Measurements from ENCODE around the gene HNRNPA3. TPM values are rescaled to one million over a fixed set of nuclear protein-coding genes. Genes with fewer than 3 reads are reported as not detected.
A peak's percentile ranks its signal among the peaks of the same experiment; 100 is the strongest.

HNRNPA3 gene
- total and polyA plus RNA-seq, 2 of the 13 experiments (the other 11 are each of a cell fraction or from before 2014, with no cell fraction given): 73.3 to 97.7 TPM

- TF ChIP-seq ZNF558 (CRISPR knock-in tag; IDR thresholded peaks at IDR 0.05; ENCODE audit: borderline replicate concordance) (no peak), SAP130 (CRISPR knock-in tag; IDR thresholded peaks at IDR 0.05; ENCODE audit: low read depth) (peak; percentile 7; the same call in 1 of the 2 replicates), CEBPB (IDR thresholded peaks at IDR 0.05; ENCODE audit: borderline replicate concordance, low read depth, low read length) (peak; percentile 78), CEBPG (CRISPR knock-in tag; IDR thresholded peaks at IDR 0.05) (peak; percentile 65), TMF1 (CRISPR knock-in tag; IDR thresholded peaks at IDR 0.05; ENCODE audit: low read depth) (0 out of 2 replicates have a peak, but pooled peaks have one; percentile 26), ARID5B (CRISPR knock-in tag; IDR thresholded peaks at IDR 0.05) (0 out of 2 replicates have a peak, but pooled peaks have one; percentile 12), SP140L (CRISPR knock-in tag; IDR thresholded peaks at IDR 0.05; ENCODE audit: borderline replicate concordance) (no peak)
- TF ChIP-seq, protein P1, sequence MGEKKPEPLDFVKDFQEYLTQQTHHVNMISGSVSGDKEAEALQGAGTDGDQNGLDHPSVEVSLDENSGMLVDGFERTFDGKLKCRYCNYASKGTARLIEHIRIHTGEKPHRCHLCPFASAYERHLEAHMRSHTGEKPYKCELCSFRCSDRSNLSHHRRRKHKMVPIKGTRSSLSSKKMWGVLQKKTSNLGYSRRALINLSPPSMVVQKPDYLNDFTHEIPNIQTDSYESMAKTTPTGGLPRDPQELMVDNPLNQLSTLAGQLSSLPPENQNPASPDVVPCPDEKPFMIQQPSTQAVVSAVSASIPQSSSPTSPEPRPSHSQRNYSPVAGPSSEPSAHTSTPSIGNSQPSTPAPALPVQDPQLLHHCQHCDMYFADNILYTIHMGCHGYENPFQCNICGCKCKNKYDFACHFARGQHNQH (CRISPR knock-in tag; IDR thresholded peaks at IDR 0.05): 0 out of 2 replicates have a peak, but pooled peaks have one; percentile 1
- TF ChIP-seq, protein P2, sequence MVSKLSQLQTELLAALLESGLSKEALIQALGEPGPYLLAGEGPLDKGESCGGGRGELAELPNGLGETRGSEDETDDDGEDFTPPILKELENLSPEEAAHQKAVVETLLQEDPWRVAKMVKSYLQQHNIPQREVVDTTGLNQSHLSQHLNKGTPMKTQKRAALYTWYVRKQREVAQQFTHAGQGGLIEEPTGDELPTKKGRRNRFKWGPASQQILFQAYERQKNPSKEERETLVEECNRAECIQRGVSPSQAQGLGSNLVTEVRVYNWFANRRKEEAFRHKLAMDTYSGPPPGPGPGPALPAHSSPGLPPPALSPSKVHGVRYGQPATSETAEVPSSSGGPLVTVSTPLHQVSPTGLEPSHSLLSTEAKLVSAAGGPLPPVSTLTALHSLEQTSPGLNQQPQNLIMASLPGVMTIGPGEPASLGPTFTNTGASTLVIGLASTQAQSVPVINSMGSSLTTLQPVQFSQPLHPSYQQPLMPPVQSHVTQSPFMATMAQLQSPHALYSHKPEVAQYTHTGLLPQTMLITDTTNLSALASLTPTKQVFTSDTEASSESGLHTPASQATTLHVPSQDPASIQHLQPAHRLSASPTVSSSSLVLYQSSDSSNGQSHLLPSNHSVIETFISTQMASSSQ (IDR thresholded peaks at IDR 0.05; ENCODE audit: low read depth): no peak
- TF ChIP-seq, protein P2 (CRISPR knock-in tag; IDR thresholded peaks at IDR 0.05; ENCODE audit: borderline replicate concordance): peak; percentile 18; the same call in 1 of the 2 replicates
These were observed 40.4 kb downstream of the HNRNPA3 start (continued) for GRCh38 chr2:177252808-177253531.

Measured in HepG2 (cell line).